HG02763 (cell line): ENCODE data around the gene RIPOR3.
"Not testable (repeated sequence)": the region's sequence is repeated elsewhere in the genome, so short reads cannot be mapped to it uniquely, and the experiment has no call there.

ENCODE experiments used
- ATAC-seq: cut with Tn5 transposase; IDR thresholded peaks from one replicate; pipeline ENCODE4 v1.9.1; 2021; ENCODE audit warnings: mild to moderate bottlenecking, moderate library complexity; ENCODE audit not compliant: unreplicated experiment

RIPOR3 gene

GRCh38 chr20:50578778-50579165, 112.6 kb downstream of the RIPOR3 start:
- ATAC-seq, result no peak

GRCh38 chr20:50578061-50578777, 113.1 kb downstream of the RIPOR3 start:
- no peak for ATAC-seq

GRCh38 chr20:50577175-50578018, 113.9 kb downstream of the RIPOR3 start:
- ATAC-seq, result no peak

- no peak for ATAC-seq
Observed at GRCh38 chr20:50575865-50576720, 115.2 kb downstream of the RIPOR3 start.

GRCh38 chr20:50574586-50574985, 116.8 kb downstream of the RIPOR3 start:
- ATAC-seq, result no peak

- no peak for ATAC-seq
Observed at GRCh38 chr20:50574108-50574507, 117.2 kb downstream of the RIPOR3 start.

GRCh38 chr20:50572938-50573777, 118.2 kb downstream of the RIPOR3 start:
- no peak for ATAC-seq

- ATAC-seq, result no peak
Observed at GRCh38 chr20:50571466-50571865, 119.9 kb downstream of the RIPOR3 start.

- ATAC-seq, result no peak
Observed at GRCh38 chr20:50569864-50570836, 121.2 kb downstream of the RIPOR3 start.

GRCh38 chr20:50569487-50569863, 121.9 kb downstream of the RIPOR3 start:
- ATAC-seq, result not testable (repeated sequence)

GRCh38 chr20:50568549-50568942, 122.8 kb downstream of the RIPOR3 start:
- ATAC-seq, result no peak

GRCh38 chr20:50567860-50568548, 123.3 kb downstream of the RIPOR3 start:
- ATAC-seq, result no peak

- no peak for ATAC-seq
Observed at GRCh38 chr20:50565871-50566270, 125.5 kb downstream of the RIPOR3 start.

- no peak for ATAC-seq
Observed at GRCh38 chr20:50565383-50565782, 126.0 kb downstream of the RIPOR3 start.

GRCh38 chr20:50563133-50563944, 128.0 kb downstream of the RIPOR3 start:
- ATAC-seq, result no peak

GRCh38 chr20:50562262-50562701, 129.1 kb downstream of the RIPOR3 start:
- ATAC-seq, result no peak

GRCh38 chr20:50561379-50562078, 129.8 kb downstream of the RIPOR3 start:
- ATAC-seq, result no peak
